Keratinocyte (primary cell): Measurements from ENCODE around the gene ULK4. TPM values are rescaled to one million over a fixed set of nuclear protein-coding genes. Genes with fewer than 3 reads are reported as not detected.
"Not testable (repeated sequence)": the region's sequence is repeated elsewhere in the genome, so short reads cannot be mapped to it uniquely, and the experiment has no call there.

Source experiments
- DNase-seq: peaks from one replicate; pipeline ENCODE4 v3.0.0-alpha.2; 2011; ENCODE audit warnings: low read depth, missing footprints, low spot score
- FAIRE-seq: peaks from 2 replicates; lab custom pipeline; 2011; peaks lifted over from hg19 to GRCh38; lab: Jason Lieb, UNC
- H2AFZ ChIP-seq: 2 replicates; pipeline ENCODE4 v1.6.0; 2012; ENCODE audit warnings: low read length, control low read depth, inconsistent platforms; ENCODE audit not compliant: control insufficient read depth
- H3K27ac ChIP-seq: 2 replicates; pipeline ENCODE4 v1.5.1; 2011; ENCODE audit warnings: low read length; ENCODE audit not compliant: control insufficient read depth, insufficient read depth
- H3K27me3 ChIP-seq: 3 replicates; pipeline ENCODE4 v1.6.0; 2011; ENCODE audit warnings: low read length; ENCODE audit not compliant: control insufficient read depth, insufficient read depth; ENCODE audit errors: extremely low read depth
- H3K36me3 ChIP-seq, 2 experiments: 2 replicates in 1 of 2; 3 replicates in 1 of 2; pipeline ENCODE4 v1.5.1; 2011; ENCODE audit warnings: low read length in 2 of 2, mild to moderate bottlenecking in 1 of 2; ENCODE audit not compliant: control insufficient read depth in 2 of 2, insufficient read depth in 2 of 2; ENCODE audit errors: extremely low read depth in 1 of 2
- H3K4me1 ChIP-seq: 3 replicates; pipeline ENCODE4 v1.5.1; 2011; ENCODE audit warnings: low read length; ENCODE audit not compliant: control insufficient read depth, insufficient read depth; ENCODE audit errors: extremely low read depth
- H3K4me2 ChIP-seq: 3 replicates; pipeline ENCODE4 v1.6.0; 2011; ENCODE audit warnings: low read depth, low read length; ENCODE audit not compliant: control insufficient read depth, insufficient read depth; ENCODE audit errors: extremely low read depth
- H3K4me3 ChIP-seq, 3 experiments: fragments of 200-600 bp in 1 of 3; sonication (generic) in 1 of 3; 2 replicates in 2 of 3; 3 replicates in 1 of 3; pipeline ENCODE4 v1.5.1; 2011 to 2016; ENCODE audit warnings: low read length in 3 of 3, mild to moderate bottlenecking in 3 of 3, control low read depth in 2 of 3, inconsistent platforms in 1 of 3, low read depth in 1 of 3, mixed read lengths in 1 of 3, mixed run types in 1 of 3, moderate library complexity in 1 of 3; ENCODE audit not compliant: control insufficient read depth in 2 of 3, insufficient read depth in 2 of 3; ENCODE audit errors: extremely low read depth in 1 of 3
- H3K79me2 ChIP-seq: 2 replicates; pipeline ENCODE4 v1.6.0; 2012; ENCODE audit warnings: low read length; ENCODE audit not compliant: control insufficient read depth, insufficient read depth
- H3K9ac ChIP-seq: 3 replicates; pipeline ENCODE4 v1.6.0; 2011; ENCODE audit warnings: low read length; ENCODE audit not compliant: control insufficient read depth, insufficient read depth; ENCODE audit errors: extremely low read depth
- H3K9me1 ChIP-seq: 3 replicates; pipeline ENCODE4 v1.6.0; 2011; ENCODE audit warnings: low read length; ENCODE audit not compliant: control insufficient read depth, insufficient read depth; ENCODE audit errors: extremely low read depth
- H3K9me3 ChIP-seq: 2 replicates; pipeline ENCODE4 v1.5.1; 2012; ENCODE audit warnings: low read depth, low read length; ENCODE audit not compliant: control insufficient read depth
- H4K20me1 ChIP-seq: 3 replicates; pipeline ENCODE4 v1.6.0; 2011; ENCODE audit warnings: low read length; ENCODE audit not compliant: control insufficient read depth, insufficient read depth; ENCODE audit errors: extremely low read depth
- EZH2 ChIP-seq: IDR thresholded peaks from one replicate; pipeline ENCODE4 v1.6.1; 2012; ENCODE audit warnings: inconsistent platforms, mild to moderate bottlenecking, low read length, moderate library complexity
- dilution Hi-C: fragments of 300-500 bp; cut with MboI; formaldehyde crosslinking; loops from one replicate; pipeline ENCODE4 v1.7.0; 2020; ENCODE audit warnings: low sequenced_read_pairs; ENCODE audit not compliant: extremely low pct_ligation_motif_present
- polyA plus RNA-seq, 5 experiments: library from polyadenylated mRNA; depleted of rRNA in 3 of 5; stranded (reverse) in 3 of 5; stranded (forward) in 1 of 5; unstranded in 1 of 5; fragments of >200 nt; gene quantifications; 1 replicate in 1 of 5; 2 replicates in 3 of 5; 3 replicates in 1 of 5; pipeline versions ENCODE4 v1.2.1 to v1.2.3, GENCODE V29; 2011 to 2012; ENCODE audit warnings: missing spikeins in 2 of 5, low read depth in 1 of 5, low replicate concordance in 1 of 5
- TF ChIP-seq, protein P1 (sequence below), 3 experiments: IDR thresholded peaks in 1 of 3; conservative IDR thresholded peaks in 1 of 3; optimal IDR thresholded peaks in 1 of 3; 2 replicates in 2 of 3; 3 replicates in 1 of 3; pipeline versions ENCODE3 to v1.5.1; 2011; ENCODE audit warnings: low read length in 3 of 3, mild to moderate bottlenecking in 3 of 3, moderate library complexity in 2 of 3, control low read depth in 1 of 3, inconsistent platforms in 1 of 3; ENCODE audit not compliant: insufficient read depth in 2 of 3; ENCODE audit errors: extremely low read depth in 1 of 3

Gene ULK4
- polyA plus RNA-seq, 1 donor (not counting 4 experiments of a cell fraction or from before 2014, with no cell fraction given) = 6.1 TPM

DNA sequence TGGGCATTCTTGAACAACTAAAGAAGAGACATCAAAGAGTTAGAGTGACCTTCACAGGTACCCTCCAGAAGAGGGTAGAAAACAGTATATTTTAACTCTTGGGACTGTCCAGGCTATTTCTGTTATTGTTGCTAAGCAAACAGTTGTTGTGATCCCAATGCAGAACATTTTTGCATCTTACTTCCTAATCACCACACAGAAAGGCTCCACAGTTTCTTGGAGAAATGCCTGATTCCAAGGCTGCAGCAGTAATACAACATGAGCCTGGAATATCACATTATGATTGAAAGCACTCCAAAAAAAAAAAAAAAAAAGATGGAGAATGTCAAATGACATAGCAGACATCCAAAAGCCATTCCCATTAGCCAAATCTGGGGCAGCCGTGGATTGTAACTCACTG, 567.0 kb downstream of the ULK4 start:
- TF ChIP-seq EZH2 = no peak
- TF ChIP-seq, protein P1, sequence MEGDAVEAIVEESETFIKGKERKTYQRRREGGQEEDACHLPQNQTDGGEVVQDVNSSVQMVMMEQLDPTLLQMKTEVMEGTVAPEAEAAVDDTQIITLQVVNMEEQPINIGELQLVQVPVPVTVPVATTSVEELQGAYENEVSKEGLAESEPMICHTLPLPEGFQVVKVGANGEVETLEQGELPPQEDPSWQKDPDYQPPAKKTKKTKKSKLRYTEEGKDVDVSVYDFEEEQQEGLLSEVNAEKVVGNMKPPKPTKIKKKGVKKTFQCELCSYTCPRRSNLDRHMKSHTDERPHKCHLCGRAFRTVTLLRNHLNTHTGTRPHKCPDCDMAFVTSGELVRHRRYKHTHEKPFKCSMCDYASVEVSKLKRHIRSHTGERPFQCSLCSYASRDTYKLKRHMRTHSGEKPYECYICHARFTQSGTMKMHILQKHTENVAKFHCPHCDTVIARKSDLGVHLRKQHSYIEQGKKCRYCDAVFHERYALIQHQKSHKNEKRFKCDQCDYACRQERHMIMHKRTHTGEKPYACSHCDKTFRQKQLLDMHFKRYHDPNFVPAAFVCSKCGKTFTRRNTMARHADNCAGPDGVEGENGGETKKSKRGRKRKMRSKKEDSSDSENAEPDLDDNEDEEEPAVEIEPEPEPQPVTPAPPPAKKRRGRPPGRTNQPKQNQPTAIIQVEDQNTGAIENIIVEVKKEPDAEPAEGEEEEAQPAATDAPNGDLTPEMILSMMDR (optimal IDR thresholded peaks at IDR 0.05 in 1 of 3, IDR thresholded peaks at IDR 0.05 in 1 of 3, conservative IDR thresholded peaks at IDR 0.05 in 1 of 3; ENCODE audit: extremely low read depth in 1 of 3, insufficient read depth in 2 of 3, low read length in 3 of 3) = no peak
- Histone ChIP-seq H3K79me2 (no peaks in the 10 kb centered on the region), H3K27me3 (no peaks in the 10 kb centered on the region), H3K4me3 (no peak overlapping the region), H4K20me1 (no peaks in the 10 kb centered on the region), H3K9ac (no peak overlapping the region), H3K36me3 (no peaks in the 10 kb centered on the region), H2AFZ (no peak overlapping the region), H3K9me1 (no peaks in the 10 kb centered on the region), H3K9me3 (no peaks in the 10 kb centered on the region), H3K4me1 (no peaks in the 10 kb centered on the region), H3K4me2 (no peak overlapping the region), H3K27ac (no peak overlapping the region)
- dilution Hi-C loops = no loop called here
- no peak for FAIRE-seq
- DNase-seq = no peak

DNA sequence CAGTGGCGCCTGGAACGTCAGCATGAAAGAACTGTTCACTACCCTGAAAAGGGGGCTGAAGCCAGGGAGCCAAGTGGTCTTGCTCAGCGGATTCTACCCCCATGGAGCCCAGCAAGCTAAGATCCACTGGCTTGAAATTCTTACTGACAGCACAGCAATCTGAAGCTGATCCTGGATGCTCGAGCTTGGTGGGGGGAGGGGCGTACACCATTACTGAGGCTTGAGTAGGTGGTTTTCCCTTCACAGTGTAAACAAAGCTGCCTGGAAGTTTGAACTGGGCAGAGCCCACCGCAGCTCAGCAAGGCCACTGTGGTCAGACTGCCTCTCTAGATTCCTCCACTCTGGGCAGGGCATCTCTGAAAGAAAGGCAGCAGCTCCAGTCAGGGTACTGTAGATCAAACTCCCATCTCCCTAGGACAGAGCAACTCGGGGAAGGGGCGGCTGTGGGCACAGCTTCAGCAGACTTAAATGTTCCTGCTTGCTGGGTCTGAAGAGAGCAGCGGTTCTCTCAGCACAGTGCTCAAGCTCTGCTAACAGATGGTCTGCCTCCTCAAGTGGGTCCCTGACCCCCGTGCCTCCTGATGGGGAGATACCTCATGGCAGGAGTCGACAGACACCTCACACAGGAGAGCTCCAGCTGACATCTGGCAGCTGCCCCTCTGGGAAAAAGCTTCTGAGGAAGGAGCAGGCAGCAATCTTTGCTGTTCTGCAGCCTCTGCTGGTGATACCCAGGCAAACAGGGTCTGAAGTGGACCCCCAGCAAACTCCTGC, 591.0 kb downstream of the ULK4 start:
- H3K27me3 ChIP-seq, H3K9me3 ChIP-seq, H2AFZ ChIP-seq, H3K27ac ChIP-seq, dilution Hi-C loops, H3K9ac ChIP-seq, H3K4me2 ChIP-seq, H3K4me1 ChIP-seq, DNase-seq, H3K79me2 ChIP-seq, H3K36me3 ChIP-seq, H3K9me1 ChIP-seq, H3K4me3 ChIP-seq, H4K20me1 ChIP-seq, FAIRE-seq: not testable (repeated sequence)

DNA sequence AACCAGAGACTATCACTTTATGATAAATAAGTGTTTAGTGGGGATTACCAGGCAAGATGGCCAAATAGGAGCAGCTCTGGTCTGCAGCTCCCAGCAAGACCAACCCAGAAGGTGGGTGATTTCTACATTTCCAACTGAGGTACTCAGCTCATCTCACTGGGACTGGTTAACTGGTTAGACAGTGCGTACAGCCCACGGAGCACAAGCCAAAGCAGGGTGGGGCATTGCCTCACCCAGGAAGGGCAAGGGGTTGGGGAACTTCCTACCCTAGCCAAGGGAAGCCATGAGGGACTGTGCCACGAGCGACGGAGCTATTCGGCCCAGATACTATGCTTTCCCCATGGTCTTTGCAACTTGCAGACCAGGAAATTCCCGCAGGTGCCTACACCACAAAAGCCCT, 591.6 kb downstream of the ULK4 start:
- Histone ChIP-seq H3K79me2 (no peaks in the 10 kb centered on the region), H3K9me3 (no peaks in the 10 kb centered on the region), H3K36me3 (no peaks in the 10 kb centered on the region), H3K4me1 (no peaks in the 10 kb centered on the region), H2AFZ (no peak overlapping the region), H3K27ac (no peak overlapping the region), H3K27me3 (no peaks in the 10 kb centered on the region), H3K9ac (no peak overlapping the region), H3K4me3 (no peak overlapping the region), H4K20me1 (no peaks in the 10 kb centered on the region), H3K9me1 (no peaks in the 10 kb centered on the region), H3K4me2 (no peak overlapping the region)
- no peak for TF ChIP-seq EZH2
- TF ChIP-seq, protein P1 (optimal IDR thresholded peaks at IDR 0.05 in 1 of 3, IDR thresholded peaks at IDR 0.05 in 1 of 3, conservative IDR thresholded peaks at IDR 0.05 in 1 of 3; ENCODE audit: extremely low read depth in 1 of 3, insufficient read depth in 2 of 3, low read length in 3 of 3) = no peak
- dilution Hi-C loops = no loop called here
- no peak for DNase-seq
- FAIRE-seq = no peak
